H1 (cell line): ENCODE data around the gene HOXA11.

Experiments
- BRCA1 ChIP-seq: IDR thresholded peaks from 2 replicates; pipeline ENCODE4 v1.6.1; 2012; ENCODE audit warnings: low read depth, low read length, improper control_type of control experiment
- E2F6 ChIP-seq: IDR thresholded peaks from 2 replicates; pipeline ENCODE4 v1.6.1; 2012; ENCODE audit warnings: inconsistent platforms
- POLR2A ChIP-seq, 2 experiments: IDR thresholded peaks; 1 replicate in 1 of 2; 2 replicates in 1 of 2; pipeline ENCODE4 v1.6.1; 2011; ENCODE audit warnings: low read depth in 2 of 2, low read length in 2 of 2, mild to moderate bottlenecking in 2 of 2; ENCODE audit errors: control extremely low read depth in 1 of 2
- RFX5 ChIP-seq: IDR thresholded peaks from 2 replicates; pipeline ENCODE4 v1.6.1; 2011; ENCODE audit warnings: low read depth, low read length, improper control_type of control experiment, borderline replicate concordance
- SAP30 ChIP-seq: fragments of 300-600 bp; sonication (generic); IDR thresholded peaks from 2 replicates; pipeline ENCODE4 v1.7.1; 2012; ENCODE audit warnings: low read length, moderate library complexity, mild to moderate bottlenecking, inconsistent platforms; ENCODE audit not compliant: insufficient read depth, insufficient replicate concordance
- SIN3A ChIP-seq, 2 experiments: IDR thresholded peaks in 1 of 2; conservative IDR thresholded peaks in 1 of 2; 2 replicates each; pipeline ENCODE4 v1.6.1; 2011 to 2012; ENCODE audit warnings: low read length in 2 of 2, improper control_type of control experiment in 1 of 2, low read depth in 1 of 2, mild to moderate bottlenecking in 1 of 2
- SP4 ChIP-seq: IDR thresholded peaks from 2 replicates; pipeline ENCODE4 v1.6.1; 2012; ENCODE audit warnings: low read length, inconsistent platforms
- TAF1 ChIP-seq: IDR thresholded peaks from 2 replicates; pipeline ENCODE4 v1.6.1; 2011; ENCODE audit warnings: mild to moderate bottlenecking, low read depth, low read length
- TAF7 ChIP-seq: optimal IDR thresholded peaks from 2 replicates; pipeline ENCODE3; 2011; ENCODE audit warnings: low read depth, mild to moderate bottlenecking, inconsistent platforms, low read length, moderate library complexity, borderline replicate concordance
- YY1 ChIP-seq: IDR thresholded peaks from 2 replicates; pipeline ENCODE4 v1.6.1; 2011; ENCODE audit warnings: low read depth, mild to moderate bottlenecking, low read length
- TF ChIP-seq, protein P1 (sequence below), 3 experiments: IDR thresholded peaks; 1 replicate in 2 of 3; 2 replicates in 1 of 3; pipeline versions ENCODE4 v1.5.1 to v1.6.1; 2011; ENCODE audit warnings: low read length in 3 of 3, mild to moderate bottlenecking in 3 of 3, inconsistent platforms in 2 of 3, low read depth in 1 of 3, moderate library complexity in 1 of 3; ENCODE audit not compliant: insufficient read depth in 1 of 3; ENCODE audit errors: control extremely low read depth in 1 of 3

GRCh38 chr7:27191833-27192545 is 7.0 kb upstream of the HOXA11 start:
- no peak for TF ChIP-seq BRCA1
- TF ChIP-seq YY1 = no peak
- TF ChIP-seq SP4 = no peak
- TF ChIP-seq TAF1 = no peak
- TF ChIP-seq SIN3A (conservative IDR thresholded peaks at IDR 0.05 in 1 of 2, IDR thresholded peaks at IDR 0.05 in 1 of 2; ENCODE audit: low read depth in 1 of 2, low read length in 2 of 2) = no peak
- TF ChIP-seq, protein P1, sequence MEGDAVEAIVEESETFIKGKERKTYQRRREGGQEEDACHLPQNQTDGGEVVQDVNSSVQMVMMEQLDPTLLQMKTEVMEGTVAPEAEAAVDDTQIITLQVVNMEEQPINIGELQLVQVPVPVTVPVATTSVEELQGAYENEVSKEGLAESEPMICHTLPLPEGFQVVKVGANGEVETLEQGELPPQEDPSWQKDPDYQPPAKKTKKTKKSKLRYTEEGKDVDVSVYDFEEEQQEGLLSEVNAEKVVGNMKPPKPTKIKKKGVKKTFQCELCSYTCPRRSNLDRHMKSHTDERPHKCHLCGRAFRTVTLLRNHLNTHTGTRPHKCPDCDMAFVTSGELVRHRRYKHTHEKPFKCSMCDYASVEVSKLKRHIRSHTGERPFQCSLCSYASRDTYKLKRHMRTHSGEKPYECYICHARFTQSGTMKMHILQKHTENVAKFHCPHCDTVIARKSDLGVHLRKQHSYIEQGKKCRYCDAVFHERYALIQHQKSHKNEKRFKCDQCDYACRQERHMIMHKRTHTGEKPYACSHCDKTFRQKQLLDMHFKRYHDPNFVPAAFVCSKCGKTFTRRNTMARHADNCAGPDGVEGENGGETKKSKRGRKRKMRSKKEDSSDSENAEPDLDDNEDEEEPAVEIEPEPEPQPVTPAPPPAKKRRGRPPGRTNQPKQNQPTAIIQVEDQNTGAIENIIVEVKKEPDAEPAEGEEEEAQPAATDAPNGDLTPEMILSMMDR (IDR thresholded peaks at IDR 0.05; ENCODE audit: control extremely low read depth in 1 of 3, insufficient read depth in 1 of 3, low read depth in 1 of 3, low read length in 3 of 3) = no peak
- no peak for TF ChIP-seq TAF7
- no peak for TF ChIP-seq POLR2A (IDR thresholded peaks at IDR 0.05; ENCODE audit: control extremely low read depth in 1 of 2, low read depth in 2 of 2, low read length in 2 of 2)
- TF ChIP-seq RFX5 = no peak
- TF ChIP-seq E2F6 = no peak
- no peak for TF ChIP-seq SAP30
